Neural progenitor cell (in vitro differentiated cells): ENCODE measurements around the gene SLC19A1.

Experiments
- EZH2 ChIP-seq: fragments of 200-600 bp; sonication (generic); IDR thresholded peaks from 2 replicates; pipeline ENCODE4 v1.6.1; 2017; ENCODE audit warnings: antibody characterized with exemption, mild to moderate bottlenecking, moderate library complexity
- EZH2phosphoT487 ChIP-seq: fragments of 200-600 bp; sonication (generic); IDR thresholded peaks from 2 replicates; pipeline ENCODE4 v1.6.1; 2017; ENCODE audit warnings: antibody characterized with exemption
- TF ChIP-seq, protein P1 (sequence below): fragments of 200-600 bp; sonication (generic); IDR thresholded peaks from 2 replicates; pipeline ENCODE4 v1.5.1; 2017; ENCODE audit warnings: antibody characterized with exemption, mild to moderate bottlenecking

DNA sequence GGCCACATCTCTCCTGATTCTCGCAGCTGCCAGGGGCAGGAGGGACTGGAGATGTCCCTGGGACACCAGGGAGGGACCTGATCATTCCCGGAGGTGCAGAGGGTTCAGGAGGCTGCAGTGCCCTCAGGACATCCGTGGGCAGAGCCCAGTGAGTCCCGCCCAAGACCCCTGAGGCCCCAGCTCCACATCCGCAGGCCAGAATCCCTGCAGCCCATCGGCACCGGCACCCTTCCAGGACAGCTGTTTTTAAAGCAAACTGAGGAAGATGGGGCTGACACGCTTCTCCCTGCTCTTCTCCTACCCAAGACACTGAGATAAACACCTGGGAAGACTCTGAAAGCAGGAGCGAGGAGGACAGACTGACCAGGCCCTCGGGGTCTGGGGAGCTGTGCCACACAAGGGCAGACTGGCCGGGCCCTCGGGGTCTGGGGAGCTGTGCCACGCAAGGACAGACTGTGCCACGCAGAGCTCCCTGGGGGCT lies 25.5 kb downstream of the SLC19A1 start:
- TF ChIP-seq, protein P1, sequence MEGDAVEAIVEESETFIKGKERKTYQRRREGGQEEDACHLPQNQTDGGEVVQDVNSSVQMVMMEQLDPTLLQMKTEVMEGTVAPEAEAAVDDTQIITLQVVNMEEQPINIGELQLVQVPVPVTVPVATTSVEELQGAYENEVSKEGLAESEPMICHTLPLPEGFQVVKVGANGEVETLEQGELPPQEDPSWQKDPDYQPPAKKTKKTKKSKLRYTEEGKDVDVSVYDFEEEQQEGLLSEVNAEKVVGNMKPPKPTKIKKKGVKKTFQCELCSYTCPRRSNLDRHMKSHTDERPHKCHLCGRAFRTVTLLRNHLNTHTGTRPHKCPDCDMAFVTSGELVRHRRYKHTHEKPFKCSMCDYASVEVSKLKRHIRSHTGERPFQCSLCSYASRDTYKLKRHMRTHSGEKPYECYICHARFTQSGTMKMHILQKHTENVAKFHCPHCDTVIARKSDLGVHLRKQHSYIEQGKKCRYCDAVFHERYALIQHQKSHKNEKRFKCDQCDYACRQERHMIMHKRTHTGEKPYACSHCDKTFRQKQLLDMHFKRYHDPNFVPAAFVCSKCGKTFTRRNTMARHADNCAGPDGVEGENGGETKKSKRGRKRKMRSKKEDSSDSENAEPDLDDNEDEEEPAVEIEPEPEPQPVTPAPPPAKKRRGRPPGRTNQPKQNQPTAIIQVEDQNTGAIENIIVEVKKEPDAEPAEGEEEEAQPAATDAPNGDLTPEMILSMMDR, result no peak
- TF ChIP-seq EZH2, result no peak
- TF ChIP-seq EZH2phosphoT487, result no peak
